Stimulated activated naive CD8-positive, alpha-beta T cell treated with anti-CD3 and anti-CD28 coated beads, Interleukin-15, amount 100 ng/mL, for 72 hours (primary cell): ENCODE measurements around the gene LPCAT3.

Source experiments
- ATAC-seq: fragments of 150-1000 bp; cut with Tn5 transposase; 2 replicates; pipeline ENCODE4 v1.10.0; 2021; ENCODE audit warnings: mild to moderate bottlenecking, moderate library complexity
- DNase-seq, 2 donors: peaks; one replicate each; pipeline ENCODE4 v3.0.0; 2021 to 2022
- H3K27ac Mint-ChIP-seq, 2 donors: one replicate each; pipeline ENCODE4 v1.8.0; 2022; ENCODE audit warnings: mild to moderate bottlenecking in 2 of 2, mixed read lengths in 2 of 2, moderate library complexity in 2 of 2
- H3K27me3 Mint-ChIP-seq: one replicate; pipeline ENCODE4 v1.8.0; 2022; ENCODE audit warnings: mixed read lengths
- H3K4me1 Mint-ChIP-seq: one replicate; pipeline ENCODE4 v1.8.0; 2022; ENCODE audit warnings: mild to moderate bottlenecking, mixed read lengths
- H3K4me3 Mint-ChIP-seq, 2 donors: one replicate each; pipeline ENCODE4 v1.8.0; 2022; ENCODE audit warnings: mild to moderate bottlenecking in 2 of 2, mixed read lengths in 2 of 2, moderate library complexity in 1 of 2
- H3K9me3 Mint-ChIP-seq, 2 donors: one replicate each; pipeline ENCODE4 v1.8.0; 2022; ENCODE audit warnings: mixed read lengths in 2 of 2

The LPCAT3 gene

GRCh38 chr12:6965714-6966113, 52.6 kb downstream of the LPCAT3 start:
- H3K4me1 Mint-ChIP-seq, result peaks cover 87% of the 10 kb centered on the region

GRCh38 chr12:6965026-6965661, 53.1 kb downstream of the LPCAT3 start:
- H3K4me1 Mint-ChIP-seq, result peaks cover 91% of the 10 kb centered on the region
- H3K27me3 Mint-ChIP-seq, result no peaks in the 10 kb centered on the region
- peak overlapping the region; percentile 51 to 93 for H3K27ac Mint-ChIP-seq
- ATAC-seq (peak; percentile 48), DNase-seq (peak; percentile 82 to 87)
- peak overlapping the region; percentile 0 to 11 for H3K4me3 Mint-ChIP-seq
- no peaks in the 10 kb centered on the region for H3K9me3 Mint-ChIP-seq

More at GRCh38 chr12:6965714-6966113, 52.6 kb downstream of the LPCAT3 start:
- ATAC-seq (no peak), DNase-seq (no peak)
- Mint-ChIP-seq H3K27ac (peak overlapping the region in 1 of 2 donors; percentile 93), H3K4me3 (peak overlapping the region in 1 of 2 donors; percentile 11), H3K27me3 (no peaks in the 10 kb centered on the region), H3K9me3 (no peaks in the 10 kb centered on the region)

GRCh38 chr12:6964605-6965025, 53.7 kb downstream of the LPCAT3 start:
- Mint-ChIP-seq H3K4me3 (no peak overlapping the region), H3K27me3 (no peaks in the 10 kb centered on the region)

GRCh38 chr12:6963791-6964413, 54.4 kb downstream of the LPCAT3 start:
- Mint-ChIP-seq H3K4me3 (peak overlapping the region in 1 of 2 donors; percentile 24), H3K27ac (peak overlapping the region in 1 of 2 donors; percentile 93), H3K9me3 (no peaks in the 10 kb centered on the region), H3K27me3 (no peaks in the 10 kb centered on the region), H3K4me1 (peaks cover 96% of the 10 kb centered on the region)
- peak in 1 of 2 donors; percentile 28 for DNase-seq
- ATAC-seq, result no peak

More at GRCh38 chr12:6964605-6965025, 53.7 kb downstream of the LPCAT3 start:
- no peak for DNase-seq
- ATAC-seq, result no peak
- Mint-ChIP-seq H3K9me3 (no peaks in the 10 kb centered on the region), H3K4me1 (peaks cover 96% of the 10 kb centered on the region), H3K27ac (peak overlapping the region; percentile 89 to 93)

- peak overlapping the region in 1 of 2 donors; percentile 95 for H3K4me3 Mint-ChIP-seq
- no peak for ATAC-seq
- H3K9me3 Mint-ChIP-seq, result no peaks in the 10 kb centered on the region
- no peaks in the 10 kb centered on the region for H3K27me3 Mint-ChIP-seq
- DNase-seq, result peak in 1 of 2 donors; percentile 34
- H3K27ac Mint-ChIP-seq, result peak overlapping the region; percentile 89 to 94
- peaks cover 96% of the 10 kb centered on the region for H3K4me1 Mint-ChIP-seq
These were observed 55.1 kb downstream of the LPCAT3 start for GRCh38 chr12:6963016-6963731.

- DNase-seq, result peak; percentile 20 to 33
- no peak for ATAC-seq
- no peaks in the 10 kb centered on the region for H3K27me3 Mint-ChIP-seq
- H3K9me3 Mint-ChIP-seq, result no peaks in the 10 kb centered on the region
- peak overlapping the region; percentile 93 to 95 for H3K4me3 Mint-ChIP-seq
- peaks cover 96% of the 10 kb centered on the region for H3K4me1 Mint-ChIP-seq
- H3K27ac Mint-ChIP-seq, result peak overlapping the region; percentile 98
These were observed 55.8 kb downstream of the LPCAT3 start for GRCh38 chr12:6962285-6963015.

- DNase-seq, result peak in 1 of 2 donors; percentile 75
- Mint-ChIP-seq H3K27ac (peak overlapping the region; percentile 98), H3K9me3 (no peaks in the 10 kb centered on the region), H3K4me3 (peak overlapping the region; percentile 93 to 95), H3K4me1 (peaks cover 97% of the 10 kb centered on the region), H3K27me3 (no peaks in the 10 kb centered on the region)
- ATAC-seq, result peak; percentile 54
These were observed 56.5 kb downstream of the LPCAT3 start for GRCh38 chr12:6961695-6962284.

- Mint-ChIP-seq H3K4me1 (peaks cover 98% of the 10 kb centered on the region), H3K27ac (peak overlapping the region; percentile 98), H3K27me3 (no peaks in the 10 kb centered on the region), H3K9me3 (no peaks in the 10 kb centered on the region), H3K4me3 (peak overlapping the region; percentile 93 to 95)
- peak; percentile 87 to 94 for DNase-seq
- peak; percentile 78 for ATAC-seq
These were observed 57.0 kb downstream of the LPCAT3 start for GRCh38 chr12:6961278-6961694.

GRCh38 chr12:6960593-6961277, 57.5 kb downstream of the LPCAT3 start:
- Mint-ChIP-seq H3K27me3 (no peaks in the 10 kb centered on the region), H3K4me1 (peaks cover 98% of the 10 kb centered on the region), H3K9me3 (no peaks in the 10 kb centered on the region), H3K4me3 (peak overlapping the region; percentile 93 to 95), H3K27ac (peak overlapping the region; percentile 98)
- ATAC-seq, result peak; percentile 31
- DNase-seq, result peak; percentile 54 to 64

GRCh38 chr12:6959805-6960592, 58.3 kb downstream of the LPCAT3 start:
- peak overlapping the region; percentile 28 to 95 for H3K27ac Mint-ChIP-seq
- no peaks in the 10 kb centered on the region for H3K9me3 Mint-ChIP-seq
- no peak for ATAC-seq

GRCh38 chr12:6959058-6959804, 59.0 kb downstream of the LPCAT3 start:
- peak; percentile 68 to 82 for DNase-seq
- Mint-ChIP-seq H3K4me3 (peak overlapping the region; percentile 93 to 95), H3K27me3 (no peaks in the 10 kb centered on the region), H3K4me1 (peaks cover 98% of the 10 kb centered on the region), H3K27ac (peak overlapping the region; percentile 94 to 98), H3K9me3 (no peaks in the 10 kb centered on the region)
- ATAC-seq, result peak; percentile 66

More at GRCh38 chr12:6959805-6960592, 58.3 kb downstream of the LPCAT3 start:
- no peaks in the 10 kb centered on the region for H3K27me3 Mint-ChIP-seq
- peaks cover 98% of the 10 kb centered on the region for H3K4me1 Mint-ChIP-seq
- DNase-seq, result no peak
- peak overlapping the region; percentile 93 to 95 for H3K4me3 Mint-ChIP-seq

GRCh38 chr12:6958609-6959057, 59.6 kb downstream of the LPCAT3 start:
- no peak for ATAC-seq

More at GRCh38 chr12:6958609-6959057, 59.6 kb downstream of the LPCAT3 start:
- H3K27ac Mint-ChIP-seq, result peak overlapping the region; percentile 94 to 98
- peak overlapping the region; percentile 93 to 95 for H3K4me3 Mint-ChIP-seq
- H3K4me1 Mint-ChIP-seq, result peaks cover 97% of the 10 kb centered on the region
- DNase-seq, result peak; percentile 31 to 34
- H3K9me3 Mint-ChIP-seq, result no peaks in the 10 kb centered on the region
- no peaks in the 10 kb centered on the region for H3K27me3 Mint-ChIP-seq
